Measurements from ENCODE around the gene LRRFIP1. TPM values are rescaled to one million over a fixed set of nuclear protein-coding genes. Genes with fewer than 3 reads are reported as not detected.
A peak's percentile ranks its signal among the peaks of the same experiment; 100 is the strongest.

The LRRFIP1 gene
- total RNA-seq, 1 donor from 2014 or later, result 133 TPM

DNA sequence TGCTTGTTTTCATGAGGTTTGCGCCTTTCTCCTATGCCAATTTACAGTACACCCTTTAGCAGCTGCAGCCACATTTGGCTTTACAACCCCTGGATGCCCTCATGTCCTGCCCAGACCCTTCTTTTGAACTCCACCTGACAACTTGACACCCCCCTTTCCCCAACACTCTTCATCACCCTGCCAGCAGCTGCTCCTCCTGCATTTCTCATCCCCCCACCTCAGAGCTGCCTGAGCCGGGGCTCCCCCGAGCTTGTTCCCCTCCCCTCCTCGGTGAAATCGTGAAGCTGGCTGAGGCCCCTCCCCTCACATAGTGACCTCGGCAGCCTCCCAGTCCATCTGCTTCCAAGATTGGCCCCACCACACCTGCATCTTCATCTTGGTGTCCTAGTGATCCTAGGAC, 40.5 kb downstream of the LRRFIP1 start:
- Histone ChIP-seq H3K36me3 (peaks cover 0 to 7% of the 10 kb centered on the region in 2 donors), H3K4me3 (no peak overlapping the region), H3K27ac (peak overlapping the region in 1 of 2 donors; percentile 9), H3K4me1 (peaks cover 9 to 21% of the 10 kb centered on the region in 2 donors), H3K9me3 (no peaks in the 10 kb centered on the region), H3K27me3 (no peaks in the 10 kb centered on the region)
- TF ChIP-seq, protein P1, sequence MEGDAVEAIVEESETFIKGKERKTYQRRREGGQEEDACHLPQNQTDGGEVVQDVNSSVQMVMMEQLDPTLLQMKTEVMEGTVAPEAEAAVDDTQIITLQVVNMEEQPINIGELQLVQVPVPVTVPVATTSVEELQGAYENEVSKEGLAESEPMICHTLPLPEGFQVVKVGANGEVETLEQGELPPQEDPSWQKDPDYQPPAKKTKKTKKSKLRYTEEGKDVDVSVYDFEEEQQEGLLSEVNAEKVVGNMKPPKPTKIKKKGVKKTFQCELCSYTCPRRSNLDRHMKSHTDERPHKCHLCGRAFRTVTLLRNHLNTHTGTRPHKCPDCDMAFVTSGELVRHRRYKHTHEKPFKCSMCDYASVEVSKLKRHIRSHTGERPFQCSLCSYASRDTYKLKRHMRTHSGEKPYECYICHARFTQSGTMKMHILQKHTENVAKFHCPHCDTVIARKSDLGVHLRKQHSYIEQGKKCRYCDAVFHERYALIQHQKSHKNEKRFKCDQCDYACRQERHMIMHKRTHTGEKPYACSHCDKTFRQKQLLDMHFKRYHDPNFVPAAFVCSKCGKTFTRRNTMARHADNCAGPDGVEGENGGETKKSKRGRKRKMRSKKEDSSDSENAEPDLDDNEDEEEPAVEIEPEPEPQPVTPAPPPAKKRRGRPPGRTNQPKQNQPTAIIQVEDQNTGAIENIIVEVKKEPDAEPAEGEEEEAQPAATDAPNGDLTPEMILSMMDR (IDR thresholded peaks at IDR 0.05), result no peak
- DNase-seq (ENCODE audit: low spot score in 2 of 2), result no peak
- intact Hi-C loops (cut with DNase I), result no loop called here

GRCh38 chr2:237668440-237668839, 41.1 kb downstream of the LRRFIP1 start:
- TF ChIP-seq, protein P1 (IDR thresholded peaks at IDR 0.05), result no peak
- intact Hi-C loops (cut with DNase I), result no loop called here
- peak overlapping the region in 1 of 2 donors; percentile 64 for H3K27ac ChIP-seq
- no peaks in the 10 kb centered on the region for H3K9me3 ChIP-seq
- no peak overlapping the region for H3K4me3 ChIP-seq
- H3K27me3 ChIP-seq, result no peaks in the 10 kb centered on the region
- peaks cover 4 to 18% of the 10 kb centered on the region in 2 donors for H3K4me1 ChIP-seq
- peaks cover 0 to 7% of the 10 kb centered on the region in 2 donors for H3K36me3 ChIP-seq
- no peak for DNase-seq (ENCODE audit: low spot score in 2 of 2)

GRCh38 chr2:237669283-237669627, 41.9 kb downstream of the LRRFIP1 start:
- Histone ChIP-seq H3K4me3 (no peak overlapping the region), H3K36me3 (peaks cover 0 to 7% of the 10 kb centered on the region in 2 donors), H3K27ac (peak overlapping the region; percentile 64), H3K4me1 (peaks cover 7 to 17% of the 10 kb centered on the region in 2 donors), H3K9me3 (no peaks in the 10 kb centered on the region), H3K27me3 (no peaks in the 10 kb centered on the region)
- DNase-seq (ENCODE audit: low spot score in 2 of 2), result no peak
- TF ChIP-seq, protein P1 (IDR thresholded peaks at IDR 0.05), result no peak
- intact Hi-C loops (cut with DNase I), result no loop called here

DNA sequence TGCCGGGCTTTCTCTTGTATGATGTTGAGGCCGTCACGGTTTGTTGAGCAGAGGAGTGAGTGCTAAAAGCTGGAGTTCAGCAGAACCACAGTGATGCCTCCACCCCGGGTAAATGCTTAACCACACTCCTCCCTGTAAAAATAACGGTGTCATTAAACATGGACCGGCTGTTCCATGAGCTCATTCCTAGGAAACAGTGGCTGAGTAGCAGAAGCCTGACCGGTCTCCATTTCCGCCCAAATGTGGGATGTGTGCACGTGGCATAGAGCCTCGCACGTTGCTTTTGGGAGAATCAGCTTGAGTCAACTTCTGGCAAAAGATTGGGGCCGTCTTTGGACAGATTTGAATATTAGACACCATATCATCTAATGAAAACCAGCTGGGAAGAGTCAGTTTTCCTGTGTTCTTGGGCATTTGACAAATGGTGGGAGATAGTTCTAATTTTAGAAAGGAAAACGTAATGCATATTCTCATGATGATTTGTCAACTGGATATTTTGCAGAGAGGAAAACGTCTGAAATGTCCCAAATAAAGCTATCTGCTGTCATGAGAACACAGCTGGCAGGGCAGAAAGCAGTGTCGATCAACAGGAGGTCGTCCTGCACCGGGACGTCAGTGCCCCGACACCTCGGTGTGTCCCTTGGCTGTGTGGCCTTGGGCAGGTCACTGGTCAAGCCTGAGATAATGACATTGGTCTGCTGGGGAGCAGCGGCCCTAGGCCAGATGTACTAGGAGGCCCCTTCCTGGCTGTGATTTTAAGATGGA, 42.4 kb downstream of the LRRFIP1 start:
- peak in 1 of 2 donors; percentile 86 for DNase-seq (ENCODE audit: low spot score in 2 of 2)
- Histone ChIP-seq H3K4me3 (no peak overlapping the region), H3K9me3 (no peaks in the 10 kb centered on the region), H3K27ac (peak overlapping the region; percentile 64), H3K27me3 (no peaks in the 10 kb centered on the region), H3K36me3 (peaks cover 0 to 7% of the 10 kb centered on the region in 2 donors), H3K4me1 (peaks cover 4 to 22% of the 10 kb centered on the region in 2 donors)
- intact Hi-C loops (cut with DNase I), result loop anchor here (5.0 kb wide), 1 partner anchor 72 kb away; no protein-coding TSS in a partner anchor
- TF ChIP-seq, protein P1 (IDR thresholded peaks at IDR 0.05), result no peak

DNA sequence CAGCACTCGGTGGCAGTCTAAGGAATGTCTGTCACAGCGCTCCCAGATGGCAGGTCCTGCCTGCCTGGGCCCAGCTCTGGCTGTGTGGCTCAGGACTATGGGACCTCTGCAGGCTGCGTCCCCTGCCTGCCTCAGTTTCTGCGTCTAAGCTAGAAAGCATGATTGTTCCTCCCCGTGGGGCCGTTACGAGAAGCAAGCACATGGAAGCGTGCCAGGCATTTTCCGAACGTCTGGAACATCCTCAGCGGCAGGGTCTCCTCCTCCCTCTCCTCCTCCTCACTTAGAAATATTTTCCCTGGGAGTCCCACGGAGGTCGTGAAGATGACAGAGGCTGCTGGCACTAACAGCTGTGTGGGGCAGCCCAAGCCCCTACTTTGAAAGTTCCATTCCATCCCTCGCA, 43.3 kb downstream of the LRRFIP1 start:
- peak in 1 of 2 donors; percentile 69 for DNase-seq (ENCODE audit: low spot score in 2 of 2)
- peaks cover 0 to 7% of the 10 kb centered on the region in 2 donors for H3K36me3 ChIP-seq
- TF ChIP-seq, protein P1 (IDR thresholded peaks at IDR 0.05), result no peak
- H3K4me1 ChIP-seq, result peaks cover 4 to 29% of the 10 kb centered on the region in 2 donors
- no peaks in the 10 kb centered on the region for H3K27me3 ChIP-seq
- H3K9me3 ChIP-seq, result no peaks in the 10 kb centered on the region
- intact Hi-C loops (cut with DNase I), result loop anchor here (5.0 kb wide), 1 partner anchor 72 kb away; no protein-coding TSS in a partner anchor
- H3K4me3 ChIP-seq, result no peak overlapping the region
- H3K27ac ChIP-seq, result peak overlapping the region; percentile 64

Measured in ascending aorta (tissue), 2 donors.